Stomach (tissue), 4 donors: ENCODE data around the gene ITM2B.

Experiments used
- POLR2A ChIP-seq, 4 donors: fragments of 450-650 bp; IDR thresholded peaks; one replicate each; pipeline ENCODE4 v1.6.1; 2016; ENCODE audit warnings: antibody characterized with exemption in 4 of 4, control low read depth in 2 of 4, mild to moderate bottlenecking in 1 of 4, moderate library complexity in 1 of 4
- TF ChIP-seq, protein P1 (sequence below), 7 experiments: fragments of 450-650 bp in 4 of 7; fragments of 200-600 bp in 3 of 7; sonication (generic) in 3 of 7; IDR thresholded peaks; one replicate each; pipeline ENCODE4 v1.5.1; 2016 to 2019; ENCODE audit warnings: antibody characterized with exemption in 7 of 7, control low read depth in 2 of 7, mild to moderate bottlenecking in 1 of 7

DNA sequence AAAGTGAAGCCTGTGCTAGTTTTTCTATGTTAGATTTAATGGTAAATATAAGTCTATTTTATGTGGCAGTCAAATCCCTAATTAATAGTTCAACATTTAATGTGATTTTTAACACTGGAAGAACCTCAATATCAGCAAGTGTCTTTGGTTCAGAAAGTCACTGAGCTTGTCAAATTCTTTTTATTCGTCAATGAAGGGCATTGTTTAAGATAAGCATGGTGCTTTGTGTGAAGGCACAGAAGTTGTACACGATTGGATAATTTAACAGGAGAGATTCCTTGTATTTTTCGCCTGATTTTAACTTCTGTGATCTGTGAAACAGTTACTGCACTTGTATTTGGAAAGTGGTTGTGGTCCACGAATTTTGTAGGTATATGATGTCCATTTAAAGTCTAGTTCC, 40.3 kb downstream of the ITM2B start:
- TF ChIP-seq, protein P1, sequence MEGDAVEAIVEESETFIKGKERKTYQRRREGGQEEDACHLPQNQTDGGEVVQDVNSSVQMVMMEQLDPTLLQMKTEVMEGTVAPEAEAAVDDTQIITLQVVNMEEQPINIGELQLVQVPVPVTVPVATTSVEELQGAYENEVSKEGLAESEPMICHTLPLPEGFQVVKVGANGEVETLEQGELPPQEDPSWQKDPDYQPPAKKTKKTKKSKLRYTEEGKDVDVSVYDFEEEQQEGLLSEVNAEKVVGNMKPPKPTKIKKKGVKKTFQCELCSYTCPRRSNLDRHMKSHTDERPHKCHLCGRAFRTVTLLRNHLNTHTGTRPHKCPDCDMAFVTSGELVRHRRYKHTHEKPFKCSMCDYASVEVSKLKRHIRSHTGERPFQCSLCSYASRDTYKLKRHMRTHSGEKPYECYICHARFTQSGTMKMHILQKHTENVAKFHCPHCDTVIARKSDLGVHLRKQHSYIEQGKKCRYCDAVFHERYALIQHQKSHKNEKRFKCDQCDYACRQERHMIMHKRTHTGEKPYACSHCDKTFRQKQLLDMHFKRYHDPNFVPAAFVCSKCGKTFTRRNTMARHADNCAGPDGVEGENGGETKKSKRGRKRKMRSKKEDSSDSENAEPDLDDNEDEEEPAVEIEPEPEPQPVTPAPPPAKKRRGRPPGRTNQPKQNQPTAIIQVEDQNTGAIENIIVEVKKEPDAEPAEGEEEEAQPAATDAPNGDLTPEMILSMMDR (IDR thresholded peaks at IDR 0.05), result no peak
- no peak for TF ChIP-seq POLR2A (IDR thresholded peaks at IDR 0.05)
